A673 (cell line): Measurements from ENCODE around the gene INMT. TPM values are rescaled to one million over a fixed set of nuclear protein-coding genes. Genes with fewer than 3 reads are reported as not detected.

ENCODE experiments used
- BruUV-seq: library from RNA; stranded (reverse); fragments of 400-500 nt; replicated peaks from 2 replicates; lab custom pipeline; 2021; lab: Mats Ljungman, UMichigan
- CTCF ChIA-PET: fragments of 300-600 bp; sonication (Branson Sonifier 250); formaldehyde crosslinking; loops from one replicate; lab custom pipeline; 2022; ENCODE audit warnings: antibody characterized with exemption; lab: Charles Lee
- POLR2A ChIA-PET: fragments of 300-600 bp; sonication (Branson Sonifier 250); formaldehyde crosslinking; loops from one replicate; lab custom pipeline; 2022; ENCODE audit warnings: antibody characterized with exemption; ENCODE audit not compliant: low non-redundant PET; lab: Charles Lee
- DNase-seq: peaks from one replicate; pipeline ENCODE4 v3.0.0-alpha.2; 2015; ENCODE audit warnings: low spot score
- H3K27ac ChIP-seq: fragments of 200-600 bp; sonication (generic); 2 replicates; pipeline ENCODE4 v1.5.1; 2016; ENCODE audit warnings: mixed run types, low read depth, mild to moderate bottlenecking, mixed read lengths, antibody characterized with exemption, low read length; ENCODE audit not compliant: poor library complexity, severe bottlenecking
- H3K27me3 ChIP-seq: fragments of 200-600 bp; sonication (generic); replicated peaks from 2 replicates; pipeline ENCODE4 v1.6.1; 2017; ENCODE audit warnings: mixed run types, low read depth, mild to moderate bottlenecking, mixed read lengths, antibody characterized with exemption, low read length; ENCODE audit not compliant: insufficient read depth, poor library complexity
- H3K36me3 ChIP-seq: fragments of 200-600 bp; sonication (generic); 2 replicates; pipeline ENCODE4 v1.6.1; 2016; ENCODE audit warnings: mixed run types, mild to moderate bottlenecking, mixed read lengths, antibody characterized with exemption, low read length; ENCODE audit not compliant: insufficient read depth, poor library complexity, severe bottlenecking
- H3K4me1 ChIP-seq: fragments of 200-600 bp; sonication (generic); 2 replicates; pipeline ENCODE4 v1.6.1; 2017; ENCODE audit warnings: mixed run types, mild to moderate bottlenecking, mixed read lengths, antibody characterized with exemption, low read length; ENCODE audit not compliant: insufficient read depth, poor library complexity, severe bottlenecking
- H3K4me3 ChIP-seq: fragments of 200-600 bp; sonication (generic); 2 replicates; pipeline ENCODE4 v1.5.1; 2016; ENCODE audit warnings: low read depth, mixed run types, mild to moderate bottlenecking, mixed read lengths, low read length; ENCODE audit not compliant: poor library complexity, severe bottlenecking
- H3K9me3 ChIP-seq: fragments of 200-600 bp; sonication (generic); 2 replicates; pipeline ENCODE4 v1.6.1; 2016; ENCODE audit warnings: mixed run types, low read depth, mild to moderate bottlenecking, mixed read lengths, antibody characterized with exemption, low read length; ENCODE audit not compliant: poor library complexity, severe bottlenecking
- EZH2 ChIP-seq: fragments of 200-600 bp; sonication (generic); IDR thresholded peaks from 2 replicates; pipeline ENCODE4 v1.6.1; 2017; ENCODE audit warnings: borderline replicate concordance, low read depth, mild to moderate bottlenecking, mixed read lengths, antibody characterized with exemption, low read length; ENCODE audit not compliant: poor library complexity, severe bottlenecking
- intact Hi-C: fragments of 100-400 bp; cut with micrococcal nuclease; formaldehyde crosslinking; loops from one replicate; pipeline ENCODE4 v1.10.0; 2022; ENCODE audit not compliant: unreplicated experiment
- total RNA-seq: library from RNA; stranded (reverse); gene quantifications from 2 replicates; pipeline ENCODE4 v1.2.3, GENCODE V29; 2021
- TF ChIP-seq, protein P1 (sequence below): fragments of 300-800, 200-600 bp; sonication (generic); conservative IDR thresholded peaks from 2 replicates; pipeline ENCODE4 v1.5.1; 2017; ENCODE audit warnings: low read depth, mild to moderate bottlenecking, antibody characterized with exemption, low read length, moderate library complexity, mixed read lengths

The INMT gene
- total RNA-seq, 1 experiment from 2014 or later = 0.17 TPM

GRCh38 chr7:30708983-30709382 lies 43.0 kb upstream of the INMT start:
- no peak overlapping the region for H3K27ac ChIP-seq
- CTCF ChIA-PET = no interaction called here
- POLR2A ChIA-PET = no interaction called here

DNA sequence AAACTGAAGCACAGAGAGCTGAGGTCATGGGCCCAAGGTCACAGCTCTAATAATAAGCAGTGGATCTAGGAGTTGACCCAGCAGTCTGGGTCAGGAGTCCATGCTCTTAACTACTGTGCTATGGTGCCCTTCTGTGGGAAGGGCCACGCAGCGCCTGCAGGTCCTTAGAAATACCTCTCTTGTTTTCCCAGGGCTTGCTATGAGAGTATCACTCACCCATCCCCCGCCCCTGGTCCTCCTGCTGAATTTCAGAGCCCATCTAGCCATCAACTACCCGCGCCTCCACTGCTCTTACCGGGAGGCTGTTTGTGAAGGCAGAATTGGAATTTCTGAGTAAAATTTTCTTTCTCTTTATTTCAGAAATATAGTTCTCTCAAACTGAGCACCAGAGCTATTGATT lies 42.4 kb upstream of the INMT start:
- H3K4me1 ChIP-seq = no peaks in the 10 kb centered on the region
- no peak overlapping the region for H3K4me3 ChIP-seq
- no peaks in the 10 kb centered on the region for H3K27me3 ChIP-seq
- TF ChIP-seq EZH2 = no peak
- BruUV-seq = no TSS peak
- DNase-seq = no peak
- POLR2A ChIA-PET = no interaction called here
- no peaks in the 10 kb centered on the region for H3K9me3 ChIP-seq
- no peaks in the 10 kb centered on the region for H3K36me3 ChIP-seq
- intact Hi-C loops = no loop called here
- CTCF ChIA-PET = no interaction called here
- H3K27ac ChIP-seq = no peak overlapping the region

More at GRCh38 chr7:30708983-30709382, 43.0 kb upstream of the INMT start:
- TF ChIP-seq, protein P1, sequence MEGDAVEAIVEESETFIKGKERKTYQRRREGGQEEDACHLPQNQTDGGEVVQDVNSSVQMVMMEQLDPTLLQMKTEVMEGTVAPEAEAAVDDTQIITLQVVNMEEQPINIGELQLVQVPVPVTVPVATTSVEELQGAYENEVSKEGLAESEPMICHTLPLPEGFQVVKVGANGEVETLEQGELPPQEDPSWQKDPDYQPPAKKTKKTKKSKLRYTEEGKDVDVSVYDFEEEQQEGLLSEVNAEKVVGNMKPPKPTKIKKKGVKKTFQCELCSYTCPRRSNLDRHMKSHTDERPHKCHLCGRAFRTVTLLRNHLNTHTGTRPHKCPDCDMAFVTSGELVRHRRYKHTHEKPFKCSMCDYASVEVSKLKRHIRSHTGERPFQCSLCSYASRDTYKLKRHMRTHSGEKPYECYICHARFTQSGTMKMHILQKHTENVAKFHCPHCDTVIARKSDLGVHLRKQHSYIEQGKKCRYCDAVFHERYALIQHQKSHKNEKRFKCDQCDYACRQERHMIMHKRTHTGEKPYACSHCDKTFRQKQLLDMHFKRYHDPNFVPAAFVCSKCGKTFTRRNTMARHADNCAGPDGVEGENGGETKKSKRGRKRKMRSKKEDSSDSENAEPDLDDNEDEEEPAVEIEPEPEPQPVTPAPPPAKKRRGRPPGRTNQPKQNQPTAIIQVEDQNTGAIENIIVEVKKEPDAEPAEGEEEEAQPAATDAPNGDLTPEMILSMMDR = no peak
- no peak for TF ChIP-seq EZH2
- H3K4me3 ChIP-seq = no peak overlapping the region
- H3K9me3 ChIP-seq = no peaks in the 10 kb centered on the region
- no TSS peak for BruUV-seq
- no peaks in the 10 kb centered on the region for H3K36me3 ChIP-seq
- H3K4me1 ChIP-seq = no peaks in the 10 kb centered on the region
- H3K27me3 ChIP-seq = no peaks in the 10 kb centered on the region
- no peak for DNase-seq
- intact Hi-C loops = no loop called here

DNA sequence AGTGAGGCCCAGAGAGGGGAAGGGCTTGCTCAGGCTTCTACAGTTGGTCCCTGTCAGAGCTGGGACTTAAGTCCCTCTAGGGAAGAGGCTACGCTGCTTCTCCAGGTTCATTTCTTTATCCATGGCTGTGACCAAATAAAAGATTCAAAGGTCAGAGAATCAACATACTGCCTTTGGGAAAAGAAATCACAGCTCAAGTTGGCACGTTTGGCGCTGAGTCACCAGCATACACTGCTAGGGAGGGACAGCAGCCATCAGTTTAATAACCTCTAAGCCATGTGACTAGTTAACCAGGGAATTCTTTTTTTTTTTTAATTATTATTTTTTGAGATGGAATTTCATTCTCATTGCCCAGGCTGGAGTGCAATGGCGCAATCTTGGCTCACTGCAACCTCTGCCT lies 41.3 kb upstream of the INMT start:
- ChIA-PET POLR2A (no interaction called here), CTCF (no interaction called here)
- no peaks in the 10 kb centered on the region for H3K36me3 ChIP-seq
- H3K27me3 ChIP-seq = no peaks in the 10 kb centered on the region
- H3K4me1 ChIP-seq = no peaks in the 10 kb centered on the region
- TF ChIP-seq EZH2 = no peak
- TF ChIP-seq, protein P1 = no peak
- no peak for DNase-seq
- BruUV-seq = no TSS peak
- intact Hi-C loops = no loop called here
- no peak overlapping the region for H3K4me3 ChIP-seq
- H3K9me3 ChIP-seq = no peaks in the 10 kb centered on the region
- H3K27ac ChIP-seq = no peak overlapping the region

DNA sequence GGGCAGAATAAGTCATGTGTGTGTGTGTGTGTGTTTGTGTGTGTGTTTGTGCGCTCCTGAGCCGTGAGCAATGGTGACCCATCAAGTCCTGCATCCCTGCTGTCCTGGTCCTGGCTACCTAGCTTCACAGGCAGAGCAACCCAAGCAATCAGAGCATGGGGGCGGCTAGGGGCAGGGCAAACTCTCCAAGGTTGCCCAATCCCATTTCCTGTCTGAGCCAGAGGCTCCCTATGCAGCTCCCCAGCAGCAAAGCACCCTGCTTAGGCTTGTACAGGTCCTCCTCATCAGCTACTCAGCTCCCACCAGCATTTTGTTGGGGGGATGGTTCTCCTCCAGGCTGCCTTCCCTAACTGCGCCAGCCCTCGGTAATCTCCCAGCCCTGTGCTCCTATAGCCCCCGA lies 38.5 kb upstream of the INMT start:
- DNase-seq = peak; percentile 11
- ChIA-PET POLR2A (no interaction called here), CTCF (no interaction called here)
- no peaks in the 10 kb centered on the region for H3K9me3 ChIP-seq
- H3K36me3 ChIP-seq = no peaks in the 10 kb centered on the region
- no peak overlapping the region for H3K4me3 ChIP-seq
- no peaks in the 10 kb centered on the region for H3K4me1 ChIP-seq
- H3K27ac ChIP-seq = no peak overlapping the region
- intact Hi-C loops = no loop called here
- no peak for TF ChIP-seq EZH2
- TF ChIP-seq, protein P1 = no peak
- BruUV-seq = no TSS peak
- H3K27me3 ChIP-seq = no peaks in the 10 kb centered on the region
